GM12878 (cell line): ENCODE results near the gene PDE3B. TPM values are rescaled to one million over a fixed set of nuclear protein-coding genes. Genes with fewer than 3 reads are reported as not detected.

Experiments used
- ATAC-seq: fragments of 200-7000 bp; cut with Tn5 transposase; 3 replicates; pipeline ENCODE4 v1.9.1; 2020; ENCODE audit warnings: mild to moderate bottlenecking, moderate library complexity
- BruUV-seq: library from RNA; stranded (reverse); fragments of 400-500 nt; replicated peaks from 2 replicates; lab custom pipeline; 2021; lab: Mats Ljungman, UMichigan
- CTCF ChIA-PET: fragments of 300-600 bp; sonication (Branson Sonifier 250); formaldehyde crosslinking; extraction: SDS; loops from one replicate; lab custom pipeline; 2021; ENCODE audit warnings: inconsistent platforms; lab: Yijun Ruan, JAX
- POLR2A ChIA-PET: fragments of 350-600 bp; formaldehyde crosslinking; extraction: SDS; loops from one replicate; lab custom pipeline; 2021; ENCODE audit warnings: inconsistent platforms; lab: Charles Lee
- RAD21 ChIA-PET: fragments of 300-600 bp; sonication (Branson Sonifier 250); formaldehyde crosslinking; loops from one replicate; lab custom pipeline; 2023; ENCODE audit warnings: antibody characterized with exemption; ENCODE audit not compliant: unreplicated experiment; lab: Charles Lee
- SMC1A ChIA-PET: fragments of 300-600 bp; sonication (Branson Sonifier 250); formaldehyde crosslinking; loops from one replicate; lab custom pipeline; 2023; ENCODE audit not compliant: unreplicated experiment, uncharacterized antibody; lab: Charles Lee
- DNase-seq: peaks from one replicate; pipeline ENCODE4 v3.0.0-alpha.2; 2011; ENCODE audit warnings: low read depth, low spot score
- FAIRE-seq: peaks from 3 replicates; lab custom pipeline; 2011; peaks lifted over from hg19 to GRCh38; lab: Jason Lieb, UNC
- H2AFZ ChIP-seq: 2 replicates; pipeline ENCODE4 v1.6.0; 2011; ENCODE audit warnings: low read depth, low read length, control low read depth; ENCODE audit not compliant: control insufficient read depth
- H3K27ac ChIP-seq: 2 replicates; pipeline ENCODE4 v1.5.1; 2011; ENCODE audit warnings: control low read depth; ENCODE audit not compliant: control insufficient read depth, insufficient read depth
- H3K27me3 ChIP-seq, 2 experiments: replicated peaks in 1 of 2; 2 replicates each; pipeline versions ENCODE4 v1.6.0 to v1.6.1; 2011; ENCODE audit warnings: low read length in 1 of 2; ENCODE audit not compliant: control insufficient read depth in 2 of 2, insufficient read depth in 2 of 2
- H3K36me3 ChIP-seq, 2 experiments: 2 replicates each; pipeline ENCODE4 v1.5.1; 2011; ENCODE audit warnings: low read length in 1 of 2; ENCODE audit not compliant: control insufficient read depth in 2 of 2, insufficient read depth in 2 of 2
- H3K4me1 ChIP-seq: 2 replicates; pipeline ENCODE4 v1.6.1; 2011; ENCODE audit warnings: mild to moderate bottlenecking, low read length, moderate library complexity, mixed read lengths; ENCODE audit not compliant: control insufficient read depth, insufficient read depth
- H3K4me2 ChIP-seq: 2 replicates; pipeline ENCODE4 v1.6.0; 2011; ENCODE audit warnings: control low read depth; ENCODE audit not compliant: control insufficient read depth, insufficient read depth
- H3K4me3 ChIP-seq: fragments of 200-600 bp; sonication (generic); 2 replicates; pipeline ENCODE4 v1.5.1; 2016
- H3K79me2 ChIP-seq: 2 replicates; pipeline ENCODE4 v1.6.0; 2011; ENCODE audit warnings: low read length; ENCODE audit not compliant: control insufficient read depth, insufficient read depth
- H3K9ac ChIP-seq: 2 replicates; pipeline ENCODE4 v1.8.0; 2011; ENCODE audit warnings: low read length, control low read depth, mixed read lengths; ENCODE audit not compliant: control insufficient read depth, insufficient read depth
- H3K9me3 ChIP-seq: replicated peaks from 3 replicates; pipeline ENCODE4 v1.5.1; 2011; ENCODE audit warnings: mild to moderate bottlenecking, low read length; ENCODE audit not compliant: control insufficient read depth, insufficient read depth
- H4K20me1 ChIP-seq: 2 replicates; pipeline ENCODE4 v1.6.0; 2011; ENCODE audit not compliant: control insufficient read depth, insufficient read depth
- NFYB ChIP-seq: IDR thresholded peaks from 2 replicates; pipeline ENCODE4 v1.6.1; 2011; ENCODE audit warnings: low read depth, mild to moderate bottlenecking, low read length, improper control_type of control experiment, moderate library complexity; ENCODE audit not compliant: insufficient read depth
- USF2 ChIP-seq: IDR thresholded peaks from 2 replicates; pipeline ENCODE4 v1.6.1; 2011; ENCODE audit warnings: low read depth, low read length, improper control_type of control experiment, borderline replicate concordance
- ZBTB11 ChIP-seq: fragments of 450-650 bp; formaldehyde crosslinking; IDR thresholded peaks from 2 replicates; pipeline ENCODE4 v1.5.0; 2022; ENCODE audit warnings: mild to moderate bottlenecking, missing genetic modification characterization
- WGBS: methylation state at CpG from one replicate; pipeline ENCODE4 v1.1.6; 2016; ENCODE audit warnings: low lambda C conversion rate; ENCODE audit not compliant: insufficient replicate concordance, insufficient coverage; ENCODE audit errors: missing lambda C conversion rate; 5-methylcytosine and 5-hydroxymethylcytosine counted together
- in situ Hi-C: fragments of 300-500 bp; cut with MboI; formaldehyde crosslinking; loops from 9 replicates; pipeline ENCODE4 v1.14.3; 2018; ENCODE audit warnings: mixed read lengths
- intact Hi-C: fragments of 100-400 bp; cut with micrococcal nuclease; formaldehyde crosslinking; loops from one replicate; pipeline ENCODE4 v1.14.2; 2022; ENCODE audit not compliant: unreplicated experiment
- polyA plus RNA-seq, 11 experiments: library from polyadenylated mRNA; depleted of rRNA in 4 of 11; unstranded in 6 of 11; stranded (reverse) in 5 of 11; fragments of >200 nt; fragmentation: Nextera tagmentation in 4 of 11; fragmentation: Illumina TruSeq in 1 of 11; extraction: Ambion mirVana in 4 of 11; extraction: Trizol in 1 of 11; gene quantifications; 1 replicate in 1 of 11; 2 replicates in 10 of 11; pipeline versions ENCODE4 v1.2.1 to v1.2.3, GENCODE V29; 2011 to 2016; ENCODE audit warnings: inconsistent platforms in 2 of 11, missing spikeins in 2 of 11, low read depth in 1 of 11
- total RNA-seq, 4 experiments: library from RNA; depleted of rRNA in 3 of 4; stranded (reverse); fragments of >200 nt in 3 of 4; fragmentation: Illumina TruSeq in 1 of 4; extraction: Trizol in 1 of 4; gene quantifications; 2 replicates each; pipeline versions ENCODE4 v1.2.1 to v1.2.3, GENCODE V29; 2013 to 2021

Gene PDE3B
- total and polyA plus RNA-seq, 10 of the 15 experiments (the other 5 are each of a cell fraction or from before 2014, with no cell fraction given), result 0.04 to 3.1 (median 1.9) TPM

- TF ChIP-seq ZBTB11 (CRISPR knock-in tag) (no peak), USF2 (no peak)
These were observed 241.2 kb downstream of the PDE3B start (continued) for GRCh38 chr11:14884667-14885273.

GRCh38 chr11:14886513-14886912, 242.9 kb downstream of the PDE3B start:
- Histone ChIP-seq H3K4me2 (no peak overlapping the region), H4K20me1 (no peaks in the 10 kb centered on the region), H3K4me3 (no peak overlapping the region)
- WGBS, result 83% methylated on average over 1 of the region's 1 CpG
- no peak for FAIRE-seq
- in situ Hi-C loops, result no loop called here
- TF ChIP-seq NFYB (no peak), ZBTB11 (CRISPR knock-in tag) (no peak)
- TF ChIP-seq, all 136 proteins: peak for 0
- H3K9ac ChIP-seq, result no peak overlapping the region
- ChIA-PET SMC1A (no interaction called here), RAD21 (no interaction called here), POLR2A (no interaction called here), CTCF (interaction anchor here (2.0 kb wide), 1 partner anchor 21 kb away, joined by 6 read pairs; no protein-coding TSS in a partner anchor)
- H3K79me2 ChIP-seq, result no peaks in the 10 kb centered on the region
- ATAC-seq (no peak), DNase-seq (no peak)
- intact Hi-C loops, result no loop called here
- no peak overlapping the region for H3K27ac ChIP-seq
- H2AFZ ChIP-seq, result no peak overlapping the region
- H3K9me3 ChIP-seq, result no peaks in the 10 kb centered on the region
- H3K36me3 ChIP-seq, result no peaks in the 10 kb centered on the region
- H3K4me1 ChIP-seq, result peaks cover 4% of the 10 kb centered on the region; the same call in 1 of the 2 replicates
- no peaks in the 10 kb centered on the region for H3K27me3 ChIP-seq
- no TSS peak for BruUV-seq
